GM12878 (cell line): ENCODE data around the gene FEM1B. TPM values are rescaled to one million over a fixed set of nuclear protein-coding genes. Genes with fewer than 3 reads are reported as not detected.

ENCODE experiments used
- ATAC-seq: fragments of 200-7000 bp; cut with Tn5 transposase; 3 replicates; pipeline ENCODE4 v1.9.1; 2020; ENCODE audit warnings: mild to moderate bottlenecking, moderate library complexity
- Bru-seq: library from RNA; stranded (reverse); fragments of 400-500 nt; gene quantifications from one replicate; lab custom pipeline; 2021; lab: Mats Ljungman, UMichigan
- BruChase-seq, 2 experiments: library from RNA; stranded (reverse); fragments of 400-500 nt; gene quantifications; one replicate each; lab custom pipeline; 2021; lab: Mats Ljungman, UMichigan
- BruUV-seq: library from RNA; stranded (reverse); fragments of 400-500 nt; replicated peaks from 2 replicates; lab custom pipeline; 2021; lab: Mats Ljungman, UMichigan
- CTCF ChIA-PET: fragments of 300-600 bp; sonication (Branson Sonifier 250); formaldehyde crosslinking; extraction: SDS; loops from one replicate; lab custom pipeline; 2021; ENCODE audit warnings: inconsistent platforms; lab: Yijun Ruan, JAX
- POLR2A ChIA-PET: fragments of 350-600 bp; formaldehyde crosslinking; extraction: SDS; loops from one replicate; lab custom pipeline; 2021; ENCODE audit warnings: inconsistent platforms; lab: Charles Lee
- RAD21 ChIA-PET: fragments of 300-600 bp; sonication (Branson Sonifier 250); formaldehyde crosslinking; loops from one replicate; lab custom pipeline; 2023; ENCODE audit warnings: antibody characterized with exemption; ENCODE audit not compliant: unreplicated experiment; lab: Charles Lee
- SMC1A ChIA-PET: fragments of 300-600 bp; sonication (Branson Sonifier 250); formaldehyde crosslinking; loops from one replicate; lab custom pipeline; 2023; ENCODE audit not compliant: unreplicated experiment, uncharacterized antibody; lab: Charles Lee
- DNase-seq: peaks from one replicate; pipeline ENCODE4 v3.0.0-alpha.2; 2011; ENCODE audit warnings: low read depth, low spot score
- FAIRE-seq: peaks from 3 replicates; lab custom pipeline; 2011; peaks lifted over from hg19 to GRCh38; lab: Jason Lieb, UNC
- H2AFZ ChIP-seq: 2 replicates; pipeline ENCODE4 v1.6.0; 2011; ENCODE audit warnings: low read depth, low read length, control low read depth; ENCODE audit not compliant: control insufficient read depth
- H3K27ac ChIP-seq: 2 replicates; pipeline ENCODE4 v1.5.1; 2011; ENCODE audit warnings: control low read depth; ENCODE audit not compliant: control insufficient read depth, insufficient read depth
- H3K27me3 ChIP-seq, 2 experiments: replicated peaks in 1 of 2; 2 replicates each; pipeline versions ENCODE4 v1.6.0 to v1.6.1; 2011; ENCODE audit warnings: low read length in 1 of 2; ENCODE audit not compliant: control insufficient read depth in 2 of 2, insufficient read depth in 2 of 2
- H3K36me3 ChIP-seq, 2 experiments: 2 replicates each; pipeline ENCODE4 v1.5.1; 2011; ENCODE audit warnings: low read length in 1 of 2; ENCODE audit not compliant: control insufficient read depth in 2 of 2, insufficient read depth in 2 of 2
- H3K4me1 ChIP-seq: 2 replicates; pipeline ENCODE4 v1.6.1; 2011; ENCODE audit warnings: mild to moderate bottlenecking, low read length, moderate library complexity, mixed read lengths; ENCODE audit not compliant: control insufficient read depth, insufficient read depth
- H3K4me2 ChIP-seq: 2 replicates; pipeline ENCODE4 v1.6.0; 2011; ENCODE audit warnings: control low read depth; ENCODE audit not compliant: control insufficient read depth, insufficient read depth
- H3K4me3 ChIP-seq: fragments of 200-600 bp; sonication (generic); 2 replicates; pipeline ENCODE4 v1.5.1; 2016
- H3K79me2 ChIP-seq: 2 replicates; pipeline ENCODE4 v1.6.0; 2011; ENCODE audit warnings: low read length; ENCODE audit not compliant: control insufficient read depth, insufficient read depth
- H3K9ac ChIP-seq: 2 replicates; pipeline ENCODE4 v1.8.0; 2011; ENCODE audit warnings: low read length, control low read depth, mixed read lengths; ENCODE audit not compliant: control insufficient read depth, insufficient read depth
- H3K9me3 ChIP-seq: replicated peaks from 3 replicates; pipeline ENCODE4 v1.5.1; 2011; ENCODE audit warnings: mild to moderate bottlenecking, low read length; ENCODE audit not compliant: control insufficient read depth, insufficient read depth
- H4K20me1 ChIP-seq: 2 replicates; pipeline ENCODE4 v1.6.0; 2011; ENCODE audit not compliant: control insufficient read depth, insufficient read depth
- CHD4 ChIP-seq: fragments of 200-600 bp; sonication (generic); IDR thresholded peaks from 2 replicates; pipeline ENCODE4 v1.6.1; 2016; ENCODE audit warnings: mild to moderate bottlenecking
- CREB1 ChIP-seq: IDR thresholded peaks from 2 replicates; pipeline ENCODE4 v1.6.1; 2012; ENCODE audit warnings: low read depth, mild to moderate bottlenecking, inconsistent platforms
- E2F4 ChIP-seq: IDR thresholded peaks from 2 replicates; pipeline ENCODE4 v1.6.1; 2012; ENCODE audit warnings: low read depth, low read length, improper control_type of control experiment
- JUND ChIP-seq: IDR thresholded peaks from 2 replicates; pipeline ENCODE4 v1.6.1; 2012; ENCODE audit warnings: low read depth, mild to moderate bottlenecking, low read length, improper control_type of control experiment, moderate library complexity
- MEF2A ChIP-seq: IDR thresholded peaks from 2 replicates; pipeline ENCODE4 v1.6.1; 2011; ENCODE audit warnings: low read depth, mild to moderate bottlenecking, low read length, moderate library complexity; ENCODE audit not compliant: insufficient read depth
- MYB ChIP-seq: fragments of 150-350 bp; IDR thresholded peaks from 2 replicates; pipeline ENCODE4 v1.6.1; 2014; ENCODE audit warnings: mild to moderate bottlenecking, low read depth, low read length, borderline replicate concordance
- POLR2A ChIP-seq: IDR thresholded peaks from 2 replicates; pipeline ENCODE4 v1.6.1; 2011; ENCODE audit warnings: low read depth, mild to moderate bottlenecking, low read length
- PRDM15 ChIP-seq: fragments of 450-650 bp; formaldehyde crosslinking; IDR thresholded peaks from 2 replicates; pipeline ENCODE4 v1.4.0; 2020; ENCODE audit warnings: mild to moderate bottlenecking, moderate library complexity
- SREBF1 ChIP-seq: IDR thresholded peaks from 2 replicates; pipeline ENCODE4 v1.6.1; 2012; ENCODE audit warnings: mild to moderate bottlenecking, low read length
- SUZ12 ChIP-seq: fragments of 200-600 bp; sonication (generic); IDR thresholded peaks from one replicate; pipeline ENCODE4 v1.6.1; 2018; ENCODE audit warnings: antibody characterized with exemption, mild to moderate bottlenecking; ENCODE audit not compliant: unreplicated experiment
- WRNIP1 ChIP-seq: IDR thresholded peaks from 2 replicates; pipeline ENCODE4 v1.6.1; 2011; ENCODE audit warnings: low read depth, low read length, improper control_type of control experiment, borderline replicate concordance
- ZZZ3 ChIP-seq: IDR thresholded peaks from 2 replicates; pipeline ENCODE4 v1.6.1; 2011; ENCODE audit warnings: low read depth; ENCODE audit not compliant: control insufficient read depth, insufficient read length
- WGBS: methylation state at CpG from one replicate; pipeline ENCODE4 v1.1.6; 2016; ENCODE audit warnings: low lambda C conversion rate; ENCODE audit not compliant: insufficient replicate concordance, insufficient coverage; ENCODE audit errors: missing lambda C conversion rate; 5-methylcytosine and 5-hydroxymethylcytosine counted together
- in situ Hi-C: fragments of 300-500 bp; cut with MboI; formaldehyde crosslinking; loops from 9 replicates; pipeline ENCODE4 v1.14.3; 2018; ENCODE audit warnings: mixed read lengths
- intact Hi-C: fragments of 100-400 bp; cut with micrococcal nuclease; formaldehyde crosslinking; loops from one replicate; pipeline ENCODE4 v1.14.2; 2022; ENCODE audit not compliant: unreplicated experiment
- long read RNA-seq, 2 experiments: library from polyadenylated mRNA; unstranded; transcript quantifications; one replicate each; pipeline ENCODE4 v2.0.0, GENCODE V29; 2019 to 2020
- polyA minus RNA-seq, 3 experiments: library from RNA; depleted of rRNA, polyadenylated mRNA; stranded (reverse); fragments of >200 nt; gene quantifications; 2 replicates each; pipeline ENCODE4 v1.2.3, GENCODE V29; 2011
- polyA plus RNA-seq, 11 experiments: library from polyadenylated mRNA; depleted of rRNA in 4 of 11; unstranded in 6 of 11; stranded (reverse) in 5 of 11; fragments of >200 nt; fragmentation: Nextera tagmentation in 4 of 11; fragmentation: Illumina TruSeq in 1 of 11; extraction: Ambion mirVana in 4 of 11; extraction: Trizol in 1 of 11; gene quantifications; 1 replicate in 1 of 11; 2 replicates in 10 of 11; pipeline versions ENCODE4 v1.2.1 to v1.2.3, GENCODE V29; 2011 to 2016; ENCODE audit warnings: inconsistent platforms in 2 of 11, missing spikeins in 2 of 11, low read depth in 1 of 11
- total RNA-seq, 4 experiments: library from RNA; depleted of rRNA in 3 of 4; stranded (reverse); fragments of >200 nt in 3 of 4; fragmentation: Illumina TruSeq in 1 of 4; extraction: Trizol in 1 of 4; gene quantifications; 2 replicates each; pipeline versions ENCODE4 v1.2.1 to v1.2.3, GENCODE V29; 2013 to 2021

The FEM1B gene
- total RNA-seq (2013; cell fraction: nucleolus; rRNA removed), result 45.1 and 48.9 TPM in 2 replicates
- total RNA-seq (2014; rRNA removed) (27.0 and 29.0 TPM in 2 replicates), total RNA-seq (2014; rRNA removed; fragmentation: Illumina TruSeq; extraction: Trizol) (29.0 and 31.4 TPM in 2 replicates), total RNA-seq (2021) (34.1 and 36.4 TPM in 2 replicates), polyA plus RNA-seq (2011; rRNA removed) (49.4 and 61.1 TPM in 2 replicates), polyA plus RNA-seq (2014; fragmentation: Illumina TruSeq; extraction: Trizol) (20.2 and 24.7 TPM in 2 replicates), polyA plus RNA-seq (2014; fragmentation: Nextera tagmentation; extraction: Ambion mirVana) (1 to 10 TPM; 5.5 to 5.7 TPM), polyA plus RNA-seq (2014; rRNA removed) (12.2 and 16.3 TPM in 2 replicates), polyA plus RNA-seq (2016; fragmentation: Nextera tagmentation; extraction: Ambion mirVana) (10 to 100 TPM; 14.4 to 14.6 TPM), polyA minus RNA-seq (2011; rRNA and poly(A)+ RNA removed) (171 and 274 TPM in 2 replicates), Bru-seq, nascent RNA (percentile 96 among the genes with signal in this experiment), BruChase-seq, experiment 1, labeled RNA remaining after a 6-hour chase (percentile 93 among the genes with signal in this experiment), BruChase-seq, experiment 2, labeled RNA remaining after a 2-hour chase (percentile 98 among the genes with signal in this experiment)
- 7.7 TPM for polyA plus RNA-seq (2011; ENCODE audit: low read depth)
- 34.1 and 36.7 TPM in 2 replicates for polyA plus RNA-seq (2011; cell fraction: cytosol; rRNA removed)
- polyA plus RNA-seq (2011; cell fraction: nucleus; rRNA removed), result 22.9 and 30.8 TPM in 2 replicates
- 12.4 and 13.7 TPM in 2 replicates for polyA plus RNA-seq (2012)
- polyA minus RNA-seq (2011; cell fraction: cytosol; rRNA and poly(A)+ RNA removed), result 61.7 and 81.0 TPM in 2 replicates
- 28.7 and 36.5 TPM in 2 replicates for polyA minus RNA-seq (2011; cell fraction: nucleus; rRNA and poly(A)+ RNA removed)
- long read RNA-seq, experiment 1, full-length matches to known transcripts, result 1 of 2 reads
- long read RNA-seq, experiment 1, partial matches to known transcripts, result 1 of 2 reads
- long read RNA-seq, experiment 1, other reads (novel, unspliced or antisense), result 0 of 2 reads
- long read RNA-seq, experiment 2, partial matches to known transcripts, result 0 of 14 reads
- long read RNA-seq, experiment 2, other reads (novel, unspliced or antisense), result 14 of 14 reads

GRCh38 chr15:68277603-68278344, at the start of gene FEM1B:
FEM1B (plus strand) TSS chr15:68277745; CDS start chr15:68278418, 673 bp downstream.
- no peaks in the 10 kb centered on the region for H4K20me1 ChIP-seq
- BruUV-seq, result no TSS peak
- peak within 1 kb of the TSS; percentile 85 for H3K9ac ChIP-seq
- WGBS, result 1% methylated on average over 69 of the region's 85 CpGs
- peak; percentile 68 for DNase-seq
- CTCF ChIA-PET, result interaction anchor here (1.0 to 2.5 kb wide), 5 partner anchors 15 to 49 kb away, joined by 3 to 11 read pairs (median 5); no protein-coding TSS in a partner anchor
- SMC1A ChIA-PET, result interaction anchor here (1.0 to 1.1 kb wide), 2 partner anchors 20 to 415 kb away, joined by 3 read pairs; no protein-coding TSS in a partner anchor
- peaks cover 5% of the 10 kb centered on the region for H3K4me1 ChIP-seq
- peak; percentile 23 for FAIRE-seq
- intact Hi-C loops, result loop anchor here (1.0 kb wide), 1 partner anchor 22 kb away; no protein-coding TSS in a partner anchor
- H3K4me3 ChIP-seq, result peak within 1 kb of the TSS; percentile 98
- H3K79me2 ChIP-seq, result peaks cover 51% of the 10 kb centered on the region
- RAD21 ChIA-PET, result interaction anchor here (0.5 to 1.6 kb wide), 5 partner anchors 21 to 301 kb away, joined by 3 to 8 read pairs (median 4); partner anchors contain the start of gene CORO2B
- H3K27me3 ChIP-seq, result no peaks in the 10 kb centered on the region
- peak within 1 kb of the TSS; percentile 95 for H3K4me2 ChIP-seq
- POLR2A ChIA-PET, result interaction anchor here (0.5 to 1.8 kb wide), 6 partner anchors 14 to 530 kb away, joined by 3 to 8 read pairs (median 4); partner anchors contain the start of gene CLN6
- H3K36me3 ChIP-seq, result no peaks in the 10 kb centered on the region
- H3K9me3 ChIP-seq, result no peaks in the 10 kb centered on the region
- in situ Hi-C loops, result no loop called here
- ATAC-seq, result peak; percentile 88
- peak within 1 kb of the TSS; percentile 91 for H3K27ac ChIP-seq
- peak within 1 kb of the TSS; percentile 79 for H2AFZ ChIP-seq
- TF ChIP-seq JUND (no peak; the same call in 1 of the 2 replicates), SUZ12 (no peak), ZZZ3 (no peak), CHD4 (no peak), MYB (no peak), WRNIP1 (no peak), SREBF1 (no peak; the same call in 1 of the 2 replicates), MEF2A (0 out of 2 replicates have a peak, but pooled peaks have one; percentile 16), CREB1 (peak; percentile 81), PRDM15 (CRISPR knock-in tag) (no peak), POLR2A (peak; percentile 90), E2F4 (no peak)
